K562 (cell line): ENCODE results near the gene ORC3. TPM values are rescaled to one million over a fixed set of nuclear protein-coding genes. Genes with fewer than 3 reads are reported as not detected.
A peak's percentile ranks its signal among the peaks of the same experiment; 100 is the strongest.

Source experiments
- BRD4 ChIP-seq: fragments of 200-600 bp; sonication (generic); IDR thresholded peaks from 2 replicates; pipeline ENCODE4 v1.6.1; 2017; ENCODE audit warnings: inconsistent platforms
- EGR1 ChIP-seq: fragments of 450-650 bp; conservative IDR thresholded peaks from 2 replicates; pipeline ENCODE4 v1.6.1; 2017; ENCODE audit warnings: mild to moderate bottlenecking
- TFAM ChIP-seq: fragments of 250-450 bp; sonication (Bioruptor Pico); conservative IDR thresholded peaks from 2 replicates; pipeline ENCODE4 v1.5.0; 2021; ENCODE audit warnings: mild to moderate bottlenecking, moderate library complexity
- polyA plus RNA-seq, 8 experiments: library from polyadenylated mRNA; depleted of rRNA in 4 of 8; stranded (reverse) in 5 of 8; unstranded in 3 of 8; fragments of >200 nt; fragmentation: Nextera tagmentation in 2 of 8; fragmentation: Illumina TruSeq in 1 of 8; extraction: Ambion mirVana in 2 of 8; extraction: Trizol in 1 of 8; gene quantifications; 2 replicates each; pipeline versions ENCODE4 v1.2.1 to v1.2.3, GENCODE V29; 2011 to 2014; ENCODE audit warnings: inconsistent platforms in 1 of 8, missing spikeins in 1 of 8
- total RNA-seq, 7 experiments: library from RNA; depleted of rRNA in 6 of 7; stranded (reverse); fragments of >200 nt in 6 of 7; fragmentation: Illumina TruSeq in 2 of 7; extraction: Trizol in 2 of 7; gene quantifications; 2 replicates each; pipeline versions ENCODE4 v1.2.1 to v1.2.3, GENCODE V29; 2011 to 2021; ENCODE audit warnings: low replicate concordance in 1 of 7
- TF ChIP-seq, protein P1 (sequence below): sonication (generic); formaldehyde crosslinking; IDR thresholded peaks from 2 replicates; pipeline ENCODE4 v1.8.1; 2023; ENCODE audit warnings: mild to moderate bottlenecking, missing genetic modification reagents
- TF ChIP-seq, protein P2 (sequence below), 2 experiments: IDR thresholded peaks; 2 replicates each; pipeline ENCODE4 v1.6.1; 2011; ENCODE audit warnings: borderline replicate concordance in 1 of 2, control low read depth in 1 of 2, low read depth in 1 of 2, low read length in 1 of 2, mild to moderate bottlenecking in 1 of 2, mixed read lengths in 1 of 2, moderate library complexity in 1 of 2; ENCODE audit not compliant: insufficient read depth in 1 of 2, insufficient read length in 1 of 2, poor library complexity in 1 of 2, severe bottlenecking in 1 of 2; ENCODE audit errors: extremely low read depth in 1 of 2
- TF ChIP-seq, protein P3 (sequence below), 2 experiments: fragments of 450-650 bp in 1 of 2; sonication (generic) in 1 of 2; formaldehyde crosslinking in 1 of 2; IDR thresholded peaks; 2 replicates each; pipeline versions ENCODE4 v1.7.1 to v1.9.0; 2016 to 2022; ENCODE audit warnings: inconsistent platforms in 1 of 2, mild to moderate bottlenecking in 1 of 2, missing genetic modification reagents in 1 of 2
- TF ChIP-seq, protein P4 (sequence below): fragments of 250-450 bp; sonication (Bioruptor Pico); IDR thresholded peaks from 2 replicates; pipeline ENCODE4 v1.5.0; 2021; ENCODE audit warnings: mild to moderate bottlenecking, moderate library complexity

ORC3 gene
- total and polyA plus RNA-seq, 9 of the 15 experiments (the other 6 are each of a cell fraction or from before 2014, with no cell fraction given): 28.8 to 159 (median 74.8) TPM

DNA sequence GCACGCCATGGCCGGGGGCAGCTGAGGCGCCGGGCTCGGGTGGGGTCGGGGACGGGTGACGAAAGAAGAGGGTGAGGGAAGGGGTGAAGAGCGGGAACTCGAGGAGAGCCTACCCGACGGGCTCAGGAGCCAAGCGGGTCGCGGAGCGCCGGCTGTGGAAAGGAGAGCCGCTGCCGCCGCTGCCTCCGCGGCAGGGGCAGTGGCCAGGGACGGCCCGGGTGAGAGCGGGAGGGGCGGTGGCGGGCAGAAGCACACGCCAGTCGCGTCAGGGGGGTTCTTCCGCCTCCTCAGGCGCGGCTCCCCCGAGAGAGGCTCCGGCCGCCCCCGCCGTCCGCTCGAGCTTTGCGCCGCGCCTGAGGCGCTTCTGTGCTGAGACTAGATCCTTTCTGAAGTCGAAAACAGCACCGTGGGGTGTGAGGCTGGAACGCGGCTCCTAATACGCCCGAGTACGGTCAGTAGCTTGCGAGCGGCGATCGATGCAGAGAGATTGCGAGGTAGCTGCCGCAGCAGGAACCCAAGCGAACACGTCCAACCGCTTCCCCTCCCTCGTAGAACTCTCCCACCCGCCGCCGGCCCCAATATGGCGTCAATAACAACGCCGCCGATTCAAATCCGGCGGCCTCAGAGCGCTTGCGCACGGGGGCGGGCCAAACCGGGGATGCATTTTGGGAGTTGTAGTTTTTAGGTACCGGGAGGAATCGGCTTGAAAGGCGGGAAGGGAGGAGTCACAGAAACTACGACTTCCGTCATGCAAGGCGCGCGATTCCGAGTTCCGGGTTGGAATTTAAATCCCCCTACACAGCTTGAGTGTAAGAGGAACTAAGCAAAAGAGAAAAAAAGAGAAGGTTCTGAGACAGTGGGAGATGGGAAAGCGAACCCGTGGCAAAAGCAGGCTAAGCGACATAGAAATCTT is 112.0 kb downstream of the ORC3 start, which contains the start of gene AKIRIN2 (continued):
- TF ChIP-seq, protein P1, sequence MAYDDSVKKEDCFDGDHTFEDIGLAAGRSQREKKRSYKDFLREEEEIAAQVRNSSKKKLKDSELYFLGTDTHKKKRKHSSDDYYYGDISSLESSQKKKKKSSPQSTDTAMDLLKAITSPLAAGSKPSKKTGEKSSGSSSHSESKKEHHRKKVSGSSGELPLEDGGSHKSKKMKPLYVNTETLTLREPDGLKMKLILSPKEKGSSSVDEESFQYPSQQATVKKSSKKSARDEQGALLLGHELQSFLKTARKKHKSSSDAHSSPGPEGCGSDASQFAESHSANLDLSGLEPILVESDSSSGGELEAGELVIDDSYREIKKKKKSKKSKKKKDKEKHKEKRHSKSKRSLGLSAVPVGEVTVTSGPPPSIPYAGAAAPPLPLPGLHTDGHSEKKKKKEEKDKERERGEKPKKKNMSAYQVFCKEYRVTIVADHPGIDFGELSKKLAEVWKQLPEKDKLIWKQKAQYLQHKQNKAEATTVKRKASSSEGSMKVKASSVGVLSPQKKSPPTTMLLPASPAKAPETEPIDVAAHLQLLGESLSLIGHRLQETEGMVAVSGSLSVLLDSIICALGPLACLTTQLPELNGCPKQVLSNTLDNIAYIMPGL (CRISPR knock-in tag): no peak; the same call in 1 of the 2 replicates
- TF ChIP-seq, protein P2, sequence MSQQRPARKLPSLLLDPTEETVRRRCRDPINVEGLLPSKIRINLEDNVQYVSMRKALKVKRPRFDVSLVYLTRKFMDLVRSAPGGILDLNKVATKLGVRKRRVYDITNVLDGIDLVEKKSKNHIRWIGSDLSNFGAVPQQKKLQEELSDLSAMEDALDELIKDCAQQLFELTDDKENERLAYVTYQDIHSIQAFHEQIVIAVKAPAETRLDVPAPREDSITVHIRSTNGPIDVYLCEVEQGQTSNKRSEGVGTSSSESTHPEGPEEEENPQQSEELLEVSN (IDR thresholded peaks at IDR 0.05; ENCODE audit: borderline replicate concordance in 1 of 2, extremely low read depth in 1 of 2, insufficient read depth in 1 of 2, insufficient read length in 1 of 2, low read depth in 1 of 2, low read length in 1 of 2, poor library complexity in 1 of 2, severe bottlenecking in 1 of 2): peak in 1 of 2 experiments; percentile 40
- TF ChIP-seq, protein P3, sequence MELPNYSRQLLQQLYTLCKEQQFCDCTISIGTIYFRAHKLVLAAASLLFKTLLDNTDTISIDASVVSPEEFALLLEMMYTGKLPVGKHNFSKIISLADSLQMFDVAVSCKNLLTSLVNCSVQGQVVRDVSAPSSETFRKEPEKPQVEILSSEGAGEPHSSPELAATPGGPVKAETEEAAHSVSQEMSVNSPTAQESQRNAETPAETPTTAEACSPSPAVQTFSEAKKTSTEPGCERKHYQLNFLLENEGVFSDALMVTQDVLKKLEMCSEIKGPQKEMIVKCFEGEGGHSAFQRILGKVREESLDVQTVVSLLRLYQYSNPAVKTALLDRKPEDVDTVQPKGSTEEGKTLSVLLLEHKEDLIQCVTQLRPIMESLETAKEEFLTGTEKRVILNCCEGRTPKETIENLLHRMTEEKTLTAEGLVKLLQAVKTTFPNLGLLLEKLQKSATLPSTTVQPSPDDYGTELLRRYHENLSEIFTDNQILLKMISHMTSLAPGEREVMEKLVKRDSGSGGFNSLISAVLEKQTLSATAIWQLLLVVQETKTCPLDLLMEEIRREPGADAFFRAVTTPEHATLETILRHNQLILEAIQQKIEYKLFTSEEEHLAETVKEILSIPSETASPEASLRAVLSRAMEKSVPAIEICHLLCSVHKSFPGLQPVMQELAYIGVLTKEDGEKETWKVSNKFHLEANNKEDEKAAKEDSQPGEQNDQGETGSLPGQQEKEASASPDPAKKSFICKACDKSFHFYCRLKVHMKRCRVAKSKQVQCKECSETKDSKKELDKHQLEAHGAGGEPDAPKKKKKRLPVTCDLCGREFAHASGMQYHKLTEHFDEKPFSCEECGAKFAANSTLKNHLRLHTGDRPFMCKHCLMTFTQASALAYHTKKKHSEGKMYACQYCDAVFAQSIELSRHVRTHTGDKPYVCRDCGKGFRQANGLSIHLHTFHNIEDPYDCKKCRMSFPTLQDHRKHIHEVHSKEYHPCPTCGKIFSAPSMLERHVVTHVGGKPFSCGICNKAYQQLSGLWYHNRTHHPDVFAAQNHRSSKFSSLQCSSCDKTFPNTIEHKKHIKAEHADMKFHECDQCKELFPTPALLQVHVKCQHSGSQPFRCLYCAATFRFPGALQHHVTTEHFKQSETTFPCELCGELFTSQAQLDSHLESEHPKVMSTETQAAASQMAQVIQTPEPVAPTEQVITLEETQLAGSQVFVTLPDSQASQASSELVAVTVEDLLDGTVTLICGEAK (IDR thresholded peaks at IDR 0.05): peak; percentile 81
- TF ChIP-seq, protein P3 (CRISPR knock-in tag; IDR thresholded peaks at IDR 0.05): no peak
- TF ChIP-seq TFAM (CRISPR knock-in tag) (no peak), EGR1 (peak; percentile 89), BRD4 (0 out of 2 replicates have a peak, but pooled peaks have one; percentile 59)
- TF ChIP-seq, protein P4, sequence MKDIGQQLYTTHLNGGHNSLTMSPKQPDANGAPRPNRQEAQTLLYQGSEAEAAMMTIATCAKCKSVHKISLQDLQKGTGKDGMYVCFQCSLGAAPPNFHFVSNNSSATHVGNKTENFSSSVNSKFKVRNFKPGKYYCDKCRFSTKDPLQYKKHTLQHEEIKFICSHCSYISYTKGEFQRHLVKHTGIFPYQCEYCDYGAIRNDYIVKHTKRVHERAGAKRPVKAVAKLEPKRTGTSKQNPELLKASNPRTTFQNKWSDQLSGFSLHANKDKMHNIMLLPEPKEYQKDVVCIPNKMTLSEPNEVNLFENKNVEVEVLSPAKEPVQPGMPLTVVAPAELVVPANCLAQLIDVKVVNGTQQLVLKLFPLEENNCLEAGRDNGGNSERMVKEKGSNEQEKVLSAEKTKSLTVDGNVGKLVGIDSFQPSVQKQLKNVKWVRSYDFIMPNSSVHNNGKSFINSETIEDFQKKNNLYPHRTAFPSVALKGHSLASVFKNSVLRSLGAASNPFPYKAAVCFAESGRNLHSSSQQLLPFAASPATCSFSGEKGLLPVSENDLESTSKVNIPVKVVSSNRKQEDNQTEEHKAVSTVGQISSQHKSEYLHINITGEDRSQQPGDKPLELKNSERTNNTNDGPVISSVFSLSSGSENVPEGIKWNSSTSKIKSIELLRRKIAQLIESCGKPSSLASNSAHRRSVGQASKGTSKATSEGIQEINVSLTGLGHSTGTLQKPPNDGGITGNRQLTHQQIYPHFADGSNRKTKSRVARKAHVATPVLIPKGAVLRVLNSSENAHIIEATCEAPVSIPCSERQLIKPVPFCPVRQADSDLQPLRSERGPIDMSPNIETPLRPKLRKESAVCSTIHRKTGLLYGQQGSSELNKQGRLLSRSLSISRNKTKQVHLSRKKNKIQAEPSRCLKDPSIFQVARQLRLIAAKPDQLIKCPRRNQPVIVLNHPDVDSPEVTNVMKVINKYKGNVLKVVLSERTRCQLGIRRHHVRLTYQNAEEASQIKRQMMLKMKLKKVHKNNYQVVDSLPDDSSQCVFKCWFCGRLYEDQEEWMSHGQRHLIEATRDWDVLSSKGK: no peak
